DMS79 (cell line): ENCODE results near the gene ESRP2.
A peak's percentile ranks its signal among the peaks of the same experiment; 100 is the strongest.

Experiments
- DNase-seq: peaks from one replicate; lab custom pipeline; 2025; lab: John Stamatoyannopoulos, UW

The ESRP2 gene

DNA sequence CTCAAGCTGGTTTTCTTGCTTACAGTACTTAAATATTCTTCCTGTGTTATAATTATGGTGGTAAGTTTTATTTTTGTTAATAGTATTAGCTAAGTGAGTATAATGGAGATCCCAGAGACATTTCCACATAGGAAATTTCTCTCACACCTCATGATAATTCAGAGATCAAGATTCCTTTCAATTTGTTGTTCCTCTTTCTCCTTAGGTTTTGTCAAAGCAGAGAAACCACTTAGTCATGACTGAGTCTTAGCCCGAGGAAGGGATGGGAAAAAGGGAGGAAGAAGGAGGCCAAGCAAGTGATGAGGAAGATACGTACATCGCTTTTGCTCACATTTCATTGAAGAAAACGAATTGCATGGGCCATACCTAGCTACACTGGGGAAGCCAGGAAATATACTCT lies 18.4 kb downstream of the ESRP2 start:
- DNase-seq = no peak

- DNase-seq = no peak
Observed at GRCh38 chr16:68216240-68216639, 19.7 kb downstream of the ESRP2 start.

DNA sequence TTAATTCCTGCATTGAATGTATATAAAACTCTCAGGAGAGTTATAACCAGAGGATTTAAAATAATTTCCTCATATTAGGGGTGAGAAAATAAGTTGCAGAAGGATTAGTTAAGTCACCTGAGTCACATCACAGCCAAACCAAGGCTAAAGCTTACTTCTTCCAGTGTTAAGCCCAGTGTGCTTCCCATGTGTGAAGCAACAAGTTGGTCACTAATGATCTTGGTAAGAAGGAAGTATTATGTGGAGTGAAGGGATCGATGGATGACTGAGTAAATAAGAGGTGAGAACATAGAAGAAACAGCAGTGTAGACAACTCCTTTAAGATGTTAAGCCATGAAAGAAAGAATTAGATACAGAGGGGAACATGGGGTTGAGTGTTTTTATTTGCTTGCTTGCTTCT lies 20.6 kb downstream of the ESRP2 start:
- DNase-seq = no peak

- DNase-seq = no peak
Observed at GRCh38 chr16:68214726-68215125, 21.2 kb downstream of the ESRP2 start.

DNA sequence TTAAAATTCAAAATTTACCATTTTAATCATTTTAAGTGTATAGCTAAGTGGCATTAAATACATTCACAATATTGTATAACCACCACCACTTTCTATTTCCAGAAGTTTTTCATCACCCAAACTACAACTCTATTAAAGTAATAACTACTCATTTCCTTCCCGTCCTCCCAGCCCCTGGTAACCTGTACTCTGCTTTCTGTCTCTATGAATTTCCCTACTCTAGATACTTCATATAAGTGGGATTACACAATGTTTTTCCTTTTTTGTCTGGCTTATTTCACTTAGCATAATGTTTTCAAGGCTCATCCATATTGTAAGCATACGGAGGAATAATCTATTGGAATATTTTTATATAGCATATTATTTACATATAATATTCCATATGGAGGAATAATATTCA lies 29.7 kb downstream of the ESRP2 start:
- DNase-seq = no peak

DNA sequence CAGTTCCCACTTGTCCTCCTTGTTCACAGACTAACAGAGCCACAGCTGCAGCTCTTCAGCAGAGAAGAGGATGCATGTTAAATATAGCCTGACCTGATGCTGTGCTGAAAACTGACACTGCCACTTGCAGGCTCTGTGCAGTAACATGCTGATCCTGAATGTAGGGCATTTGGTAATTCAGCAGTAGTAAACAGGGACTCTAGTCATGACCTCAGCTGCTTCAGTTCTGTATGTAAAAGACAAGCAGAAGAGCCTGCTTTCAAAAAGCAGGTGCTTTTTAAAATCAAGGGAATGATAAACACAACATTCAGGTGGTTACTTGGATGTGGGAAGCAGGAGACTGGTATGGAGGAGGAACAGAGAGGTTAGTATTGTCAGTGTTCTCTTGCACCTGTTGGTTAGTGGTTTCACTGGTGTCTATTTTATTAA lies 33.8 kb downstream of the ESRP2 start:
- no peak for DNase-seq

DNA sequence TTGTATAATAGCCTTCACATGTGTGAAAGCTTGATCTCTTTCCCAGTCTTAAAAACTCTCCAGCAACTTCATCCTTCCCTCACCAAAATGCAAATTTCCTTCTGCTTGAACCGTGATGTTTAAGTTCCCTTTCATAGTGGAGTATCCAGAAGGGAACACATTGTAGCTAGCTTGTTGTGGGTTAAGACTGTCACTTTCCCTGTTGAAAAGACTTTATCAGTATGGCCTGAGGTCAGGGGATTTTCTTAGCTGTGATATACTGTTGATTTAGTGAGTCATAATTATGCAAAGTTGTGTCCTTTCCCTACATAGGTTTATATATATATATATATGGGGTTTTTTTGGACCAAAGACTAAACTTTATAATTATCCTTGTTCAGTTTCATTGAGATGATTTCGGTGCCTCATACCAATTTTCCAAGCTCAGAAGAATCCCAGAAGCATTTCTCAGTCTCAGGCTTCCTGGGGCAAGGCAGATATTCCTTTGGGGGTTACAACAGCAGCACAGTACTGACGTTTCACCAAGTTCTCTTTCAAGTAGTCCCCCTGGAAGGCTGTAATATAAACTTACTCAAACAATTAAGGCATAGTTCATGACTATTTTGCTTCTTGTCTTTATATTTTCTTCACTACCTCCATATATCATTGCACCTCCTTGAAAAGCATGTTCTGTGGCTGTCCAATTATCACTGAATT lies 35.7 kb downstream of the ESRP2 start:
- DNase-seq = no peak

DNA sequence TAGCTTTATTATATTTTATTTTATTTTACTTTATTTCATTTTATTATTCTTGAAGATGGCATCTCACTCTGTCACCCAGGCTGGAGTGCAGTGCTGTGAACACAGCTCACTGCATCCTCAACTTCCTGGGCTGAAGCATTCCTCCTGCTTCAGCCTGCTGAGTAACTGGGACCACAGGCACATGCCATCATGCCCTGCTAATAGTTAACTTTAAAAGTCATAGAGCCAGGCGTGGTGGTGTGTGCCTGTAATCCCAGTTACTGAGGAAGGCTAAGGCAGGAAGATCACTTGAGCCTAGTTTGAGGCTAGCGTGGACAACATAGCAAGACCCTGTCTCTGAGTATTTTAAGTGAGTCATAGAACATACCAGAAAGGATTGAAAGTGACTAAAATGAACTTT lies 38.7 kb downstream of the ESRP2 start:
- DNase-seq = no peak

- DNase-seq = no peak
Observed at GRCh38 chr16:68194251-68194650, 41.7 kb downstream of the ESRP2 start.

GRCh38 chr16:68190736-68191510 lies 45.0 kb downstream of the ESRP2 start:
- DNase-seq = no peak

DNA sequence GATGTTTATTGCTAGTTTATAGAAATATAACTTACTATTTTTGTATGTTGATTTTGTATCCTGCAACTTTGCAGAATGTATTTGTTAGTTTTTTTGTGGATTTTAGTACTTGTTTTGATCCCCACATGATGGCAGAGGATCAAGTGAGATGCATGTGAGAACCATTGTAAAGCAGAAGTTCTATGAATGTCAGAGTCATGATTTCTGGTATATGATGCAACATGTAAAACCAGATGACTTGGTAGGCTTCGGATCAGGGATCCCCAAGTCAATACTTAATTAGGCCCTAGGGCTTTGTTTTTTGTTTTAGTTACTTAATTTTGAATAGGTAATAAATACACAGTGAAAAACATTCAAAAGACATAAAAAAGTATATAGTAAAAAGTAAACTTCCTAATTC lies 45.8 kb downstream of the ESRP2 start:
- no peak for DNase-seq

- DNase-seq = no peak
Observed at GRCh38 chr16:68188170-68188569, 47.8 kb downstream of the ESRP2 start.

DNA sequence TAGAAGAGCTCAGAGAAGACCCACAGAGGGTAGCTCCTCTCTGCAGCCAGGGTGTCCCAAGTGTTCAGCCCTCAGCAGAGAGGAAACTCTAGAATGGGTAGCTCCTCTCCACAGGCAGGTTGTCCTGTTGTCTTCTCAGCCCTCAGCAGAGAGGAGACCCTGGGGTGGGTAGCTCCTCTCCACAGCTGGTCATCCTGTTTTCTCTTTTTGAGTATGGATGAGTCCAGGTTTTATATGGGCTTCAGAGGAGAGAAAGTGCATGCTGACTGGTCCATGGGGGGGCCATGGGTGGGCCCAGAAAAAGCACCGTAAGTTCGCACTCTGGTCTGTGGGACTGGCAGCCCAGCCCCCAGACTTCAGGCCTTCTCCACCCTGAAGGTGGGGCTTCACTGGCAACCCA lies 48.4 kb downstream of the ESRP2 start:
- DNase-seq = no peak

GRCh38 chr16:68186877-68187276 lies 49.0 kb downstream of the ESRP2 start:
- no peak for DNase-seq

GRCh38 chr16:68183046-68183445 lies 52.9 kb downstream of the ESRP2 start:
- no peak for DNase-seq

- no peak for DNase-seq
Observed at GRCh38 chr16:68179855-68180254, 56.1 kb downstream of the ESRP2 start.

DNA sequence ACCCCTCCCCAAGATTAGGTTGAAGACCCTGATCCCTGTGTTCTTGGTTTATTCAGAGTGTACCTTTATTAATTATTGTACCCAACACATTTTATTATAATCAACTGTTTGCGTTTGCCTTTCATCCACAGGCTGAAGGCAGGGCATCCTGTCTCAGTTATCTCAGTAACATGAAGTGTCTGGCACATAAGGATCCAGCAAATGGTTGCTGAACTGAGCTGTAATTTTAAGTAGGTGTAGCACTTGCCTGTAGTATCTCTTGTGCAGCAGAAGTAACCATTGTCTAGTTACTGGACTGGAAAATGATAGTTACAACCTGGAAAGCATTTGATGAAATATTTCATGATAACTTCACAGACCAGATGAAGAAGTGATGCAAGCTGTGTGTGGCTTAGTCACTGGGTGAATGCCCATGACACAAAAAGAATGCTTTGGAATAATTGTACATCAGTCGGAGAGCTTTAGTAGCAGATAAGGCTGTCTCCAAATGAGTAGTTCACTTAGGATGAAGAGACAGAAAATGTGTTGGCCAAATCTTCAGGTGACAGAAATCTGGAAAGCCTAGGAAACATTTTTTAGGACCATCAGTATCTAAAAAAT lies 56.6 kb downstream of the ESRP2 start:
- peak; percentile 13 for DNase-seq
